HepG2 (cell line): ENCODE results near the gene CD274. TPM values are rescaled to one million over a fixed set of nuclear protein-coding genes. Genes with fewer than 3 reads are reported as not detected.

Experiments used
- ATAC-seq: fragments of 200-7000 bp; cut with Tn5 transposase; 3 replicates; pipeline ENCODE4 v1.9.1; 2020; ENCODE audit warnings: mild to moderate bottlenecking, moderate library complexity
- BruUV-seq: library from RNA; stranded (reverse); fragments of 400-500 nt; replicated peaks from 2 replicates; lab custom pipeline; 2021; lab: Mats Ljungman, UMichigan
- CTCF ChIA-PET: fragments of 300-600 bp; formaldehyde crosslinking; extraction: SDS; loops from one replicate; lab custom pipeline; 2021; ENCODE audit warnings: low total read pairs, inconsistent platforms, low intra/inter-chr PET ratio; lab: Yijun Ruan, JAX
- POLR2A ChIA-PET: fragments of 350-600 bp; sonication (Branson Sonifier 250); formaldehyde crosslinking; loops from one replicate; lab custom pipeline; 2020; ENCODE audit warnings: antibody characterized with exemption, inconsistent platforms; lab: Yijun Ruan, JAX
- DNase-seq: peaks from one replicate; pipeline ENCODE4 v3.0.0-alpha.2; 2015; ENCODE audit warnings: low spot score
- FAIRE-seq: peaks from 3 replicates; lab custom pipeline; 2011; peaks lifted over from hg19 to GRCh38; lab: Jason Lieb, UNC
- H2AFZ ChIP-seq: one replicate; pipeline ENCODE4 v1.6.1; 2011; ENCODE audit warnings: low read length, inconsistent platforms
- H3K27ac ChIP-seq: fragments of 300-600 bp; 3 replicates; pipeline ENCODE4 v1.8.0; 2011; ENCODE audit warnings: mixed run types, mild to moderate bottlenecking, mixed read lengths, low read length, inconsistent platforms; ENCODE audit not compliant: insufficient read depth; ENCODE audit errors: extremely low read length
- H3K27me3 ChIP-seq, 2 experiments: fragments of 200-600 bp in 1 of 2; 2 replicates in 1 of 2; 3 replicates in 1 of 2; pipeline versions ENCODE4 v1.6.0 to v1.8.0; 2011; ENCODE audit warnings: low read length in 2 of 2, mild to moderate bottlenecking in 2 of 2, moderate library complexity in 2 of 2, inconsistent platforms in 1 of 2; ENCODE audit not compliant: insufficient read depth in 2 of 2, control insufficient read depth in 1 of 2
- H3K36me3 ChIP-seq, 2 experiments: fragments of 200-600 bp in 1 of 2; replicated peaks in 1 of 2; 2 replicates in 1 of 2; 3 replicates in 1 of 2; pipeline versions ENCODE4 v1.5.1 to v1.8.0; 2011; ENCODE audit warnings: low read length in 2 of 2, inconsistent platforms in 1 of 2; ENCODE audit not compliant: insufficient read depth in 2 of 2, control insufficient read depth in 1 of 2
- H3K4me1 ChIP-seq: 2 replicates; pipeline ENCODE4 v1.5.1; 2012; ENCODE audit warnings: low read length, inconsistent platforms; ENCODE audit not compliant: insufficient read depth
- H3K4me2 ChIP-seq: 2 replicates; pipeline ENCODE4 v1.6.0; 2011; ENCODE audit warnings: low read depth, low read length, inconsistent platforms
- H3K4me3 ChIP-seq, 3 experiments: fragments of 200-600 bp in 1 of 3; sonication (generic), shearing (Covaris generic) in 1 of 3; replicated peaks in 1 of 3; 2 replicates each; pipeline ENCODE4 v1.5.1; 2011 to 2016; ENCODE audit warnings: low read length in 3 of 3, inconsistent platforms in 2 of 3, low read depth in 2 of 3, mild to moderate bottlenecking in 2 of 3, control low read depth in 1 of 3, mixed read lengths in 1 of 3; ENCODE audit not compliant: insufficient read depth in 1 of 3
- H3K79me2 ChIP-seq: one replicate; pipeline ENCODE4 v1.6.1; 2011; ENCODE audit warnings: low read length, inconsistent platforms; ENCODE audit not compliant: insufficient read depth
- H3K9ac ChIP-seq: 2 replicates; pipeline ENCODE4 v1.6.0; 2011; ENCODE audit warnings: mild to moderate bottlenecking, low read depth, low read length, inconsistent platforms; ENCODE audit not compliant: insufficient read depth
- H3K9me3 ChIP-seq: 2 replicates; pipeline ENCODE4 v1.5.1; 2012; ENCODE audit warnings: mild to moderate bottlenecking, low read length
- H4K20me1 ChIP-seq: 2 replicates; pipeline ENCODE4 v1.6.0; 2011; ENCODE audit warnings: inconsistent platforms, mild to moderate bottlenecking, low read length, moderate library complexity; ENCODE audit not compliant: insufficient read depth
- CENPT ChIP-seq: sonication (generic); formaldehyde crosslinking; IDR thresholded peaks from 2 replicates; pipeline ENCODE4 v1.8.0; 2022; ENCODE audit warnings: low read depth, mild to moderate bottlenecking, moderate library complexity, missing genetic modification reagents
- IKZF1 ChIP-seq: fragments of 450-650 bp; IDR thresholded peaks from 2 replicates; pipeline ENCODE4 v1.7.1; 2016
- IKZF4 ChIP-seq: sonication (generic); formaldehyde crosslinking; IDR thresholded peaks from 2 replicates; pipeline ENCODE4 v1.5.1; 2020; ENCODE audit warnings: borderline replicate concordance, mild to moderate bottlenecking, low read depth, missing genetic modification reagents; ENCODE audit errors: not compliant biosample characterization
- SOX6 ChIP-seq, 2 experiments: fragments of 450-650 bp in 1 of 2; sonication (generic) in 1 of 2; formaldehyde crosslinking in 1 of 2; IDR thresholded peaks; 2 replicates each; pipeline versions ENCODE4 v1.4.0 to v1.6.1; 2017 to 2020; ENCODE audit warnings: antibody characterized with exemption in 1 of 2, mild to moderate bottlenecking in 1 of 2, missing genetic modification reagents in 1 of 2
- TRIM24 ChIP-seq: sonication (generic); formaldehyde crosslinking; IDR thresholded peaks from 2 replicates; pipeline ENCODE4 v1.8.0; 2022; ENCODE audit warnings: mild to moderate bottlenecking, missing genetic modification reagents
- ZNF441 ChIP-seq: sonication (generic); formaldehyde crosslinking; IDR thresholded peaks from 2 replicates; pipeline ENCODE4 v1.7.0; 2021; ENCODE audit warnings: missing genetic modification reagents, borderline replicate concordance
- WGBS: methylation state at CpG from one replicate; pipeline ENCODE4 v1.1.6; 2017; ENCODE audit warnings: low lambda C conversion rate; 5-methylcytosine and 5-hydroxymethylcytosine counted together
- in situ Hi-C: cut with HindIII; loops from 2 replicates; pipeline ENCODE4 v1.10.0; 2017; ENCODE audit warnings: low pct_unique_long_range_greater_than_20kb; ENCODE audit not compliant: extremely low pct_ligation_motif_present
- intact Hi-C: fragments of 100-400 bp; cut with micrococcal nuclease; formaldehyde crosslinking; loops from one replicate; pipeline ENCODE4 v1.10.0; 2022; ENCODE audit not compliant: unreplicated experiment
- polyA plus RNA-seq, 8 experiments: library from polyadenylated mRNA; depleted of rRNA in 3 of 8; stranded (reverse) in 7 of 8; unstranded in 1 of 8; fragments of >200 nt; fragmentation: Illumina TruSeq in 4 of 8; extraction: Trizol in 4 of 8; gene quantifications; 2 replicates each; pipeline versions ENCODE4 v1.2.1 to v1.2.3, GENCODE V29; 2011 to 2016; ENCODE audit warnings: low read depth in 4 of 8, missing spikeins in 1 of 8, mixed read lengths in 1 of 8; ENCODE audit not compliant: insufficient read depth in 1 of 8
- total RNA-seq, 5 experiments: library from RNA; depleted of rRNA; stranded (reverse); fragments of >200 nt; fragmentation: Illumina TruSeq; extraction: Trizol; gene quantifications; 2 replicates each; pipeline ENCODE4 v1.2.3, GENCODE V29; 2016; ENCODE audit warnings: low read depth in 1 of 5

Gene CD274
- total and polyA plus RNA-seq, 2 of the 13 experiments (the other 11 are each of a cell fraction or from before 2014, with no cell fraction given) = 0.17 to 0.49 TPM

GRCh38 chr9:5492965-5493678, 42.8 kb downstream of the CD274 start:
- H3K9ac ChIP-seq = no peak overlapping the region
- no peaks in the 10 kb centered on the region for H4K20me1 ChIP-seq
- ATAC-seq = no peak
- no peak overlapping the region for H3K27ac ChIP-seq
- H3K9me3 ChIP-seq = no peaks in the 10 kb centered on the region
- peak; percentile 3 for DNase-seq
- H3K4me3 ChIP-seq = no peak overlapping the region
- H3K4me2 ChIP-seq = peak overlapping the region; percentile 18; the same call in 1 of the 2 replicates
- no peak overlapping the region for H2AFZ ChIP-seq
- POLR2A ChIA-PET = no interaction called here
- H3K4me1 ChIP-seq = 0 out of 2 replicates have a peak, but pooled peaks cover 5% of the 10 kb centered on the region
- H3K79me2 ChIP-seq = no peaks in the 10 kb centered on the region
- WGBS = 20% methylated on average over 1 of the region's 1 CpG
- H3K36me3 ChIP-seq = no peaks in the 10 kb centered on the region
- FAIRE-seq = no peak
- CTCF ChIA-PET = no interaction called here
- TF ChIP-seq SOX6 (IDR thresholded peaks at IDR 0.05) = no peak
- 0 out of 2 replicates have a peak, but pooled peaks have one; percentile 11 for TF ChIP-seq SOX6 (CRISPR knock-in tag; IDR thresholded peaks at IDR 0.05)
- TF ChIP-seq TRIM24 (CRISPR knock-in tag) = no peak
- TF ChIP-seq IKZF4 (CRISPR knock-in tag) = no peak
- TF ChIP-seq CENPT (CRISPR knock-in tag) = no peak
- TF ChIP-seq IKZF1 = no peak
- TF ChIP-seq ZNF441 (CRISPR knock-in tag) = no peak
- TF ChIP-seq, all 625 proteins: peak for 1
- 0 out of 5 replicates have a peak, but pooled peaks cover 0 to 2% of the 10 kb centered on the region in 2 experiments for H3K27me3 ChIP-seq
- BruUV-seq = no TSS peak
- in situ Hi-C loops = no loop called here
- intact Hi-C loops = no loop called here
